HG02870 (cell line): ENCODE results near the gene ZNF678.
"Not testable (repeated sequence)": the region's sequence is repeated elsewhere in the genome, so short reads cannot be mapped to it uniquely, and the experiment has no call there.

Experiments used
- ATAC-seq: cut with Tn5 transposase; IDR thresholded peaks from one replicate; pipeline ENCODE4 v1.9.1; 2021; ENCODE audit warnings: mild to moderate bottlenecking, moderate library complexity; ENCODE audit not compliant: unreplicated experiment

The ZNF678 gene

DNA sequence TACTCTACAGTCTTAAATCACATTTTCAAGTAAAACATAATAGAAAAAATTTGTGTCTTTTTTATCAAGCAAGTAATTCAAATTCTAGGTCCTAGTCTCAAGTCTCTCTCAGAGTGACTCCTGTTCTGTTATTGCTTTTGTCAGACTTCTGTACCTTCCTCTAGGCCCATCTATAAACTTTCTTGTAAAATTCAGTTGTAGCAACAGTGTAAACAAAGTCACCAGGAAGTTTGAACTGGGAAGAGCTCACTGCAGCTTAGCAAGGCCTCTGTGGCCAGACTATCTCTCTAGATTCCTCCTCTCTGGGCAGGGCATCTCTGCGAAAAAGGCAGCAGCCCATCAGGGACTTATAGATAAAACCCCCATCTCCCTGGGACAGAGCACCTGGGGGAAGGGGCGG, 13.5 kb upstream of the ZNF678 start:
- no peak for ATAC-seq

GRCh38 chr1:227551881-227552280, 11.5 kb upstream of the ZNF678 start:
- ATAC-seq = not testable (repeated sequence)

- ATAC-seq = no peak
Observed at GRCh38 chr1:227556288-227556687, 7.1 kb upstream of the ZNF678 start.

DNA sequence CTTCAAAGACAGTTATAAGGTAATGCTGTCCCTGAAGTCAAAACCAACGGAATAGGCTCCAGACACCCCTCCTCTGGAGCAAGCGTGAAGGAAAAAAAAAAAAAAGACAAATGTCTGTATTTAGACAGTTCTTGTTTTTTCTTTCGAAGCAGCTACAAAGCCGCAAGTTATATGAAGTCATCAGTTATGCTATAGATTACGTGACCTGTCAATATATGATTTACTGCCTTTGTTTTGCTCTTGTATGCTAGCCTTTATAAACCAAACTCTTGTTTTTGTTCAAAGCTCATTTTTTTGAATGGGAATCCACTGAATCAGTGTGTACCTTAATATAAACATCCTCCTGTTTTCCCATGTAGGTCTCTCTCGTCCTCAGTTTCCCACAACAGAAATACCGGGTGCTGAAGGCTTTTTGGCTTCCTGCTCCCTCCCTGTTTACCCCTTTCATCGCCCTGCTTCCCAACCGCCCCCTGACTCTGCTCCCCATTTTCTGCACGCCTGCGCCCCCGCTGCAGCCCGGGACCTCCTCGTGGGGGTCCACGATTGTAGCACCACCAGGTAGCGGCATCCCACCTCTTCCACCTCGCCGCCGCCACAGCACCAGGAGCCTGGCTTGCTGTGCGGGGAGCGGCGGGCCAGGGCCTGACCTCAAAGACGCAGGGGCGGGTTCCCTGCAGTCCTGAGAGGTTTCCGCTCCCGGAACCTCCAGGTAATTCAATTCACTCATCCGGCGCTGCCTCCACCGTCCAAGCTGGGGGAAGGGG, 5.2 kb upstream of the ZNF678 start:
- no peak for ATAC-seq

GRCh38 chr1:227558732-227559262, 4.6 kb upstream of the ZNF678 start:
- ATAC-seq = no peak

GRCh38 chr1:227559499-227559898, 3.9 kb upstream of the ZNF678 start:
- ATAC-seq = no peak

- ATAC-seq = no peak
Observed at GRCh38 chr1:227559926-227560325, 3.4 kb upstream of the ZNF678 start.

- ATAC-seq = no peak
Observed at GRCh38 chr1:227560393-227561173, 2.8 kb upstream of the ZNF678 start.

GRCh38 chr1:227561241-227561907, 2.0 kb upstream of the ZNF678 start:
- ATAC-seq = no peak

GRCh38 chr1:227562037-227562436, 1.3 kb upstream of the ZNF678 start:
- no peak for ATAC-seq

DNA sequence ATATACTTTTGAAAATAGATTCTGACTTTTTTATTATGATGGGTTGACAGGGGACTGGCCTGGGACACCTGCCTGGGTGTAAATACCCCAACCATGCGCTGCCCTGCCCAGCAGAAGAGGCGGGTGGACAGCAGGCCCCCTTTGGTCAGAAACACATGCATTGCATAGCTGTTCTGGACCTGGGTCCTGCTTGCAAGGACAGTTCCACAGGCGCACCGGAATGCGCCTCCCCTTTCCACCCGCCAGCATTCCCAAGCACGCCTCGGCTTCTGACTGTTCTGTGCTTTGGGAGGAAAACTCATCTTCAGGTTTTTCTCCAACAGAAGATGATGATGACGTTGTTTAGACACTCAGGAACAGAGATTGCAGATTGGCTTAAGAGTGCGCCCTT, 428 bp upstream of the ZNF678 start:
- no peak for ATAC-seq

- no peak for ATAC-seq
Observed at GRCh38 chr1:227567256-227567655, 3.9 kb downstream of the ZNF678 start.

DNA sequence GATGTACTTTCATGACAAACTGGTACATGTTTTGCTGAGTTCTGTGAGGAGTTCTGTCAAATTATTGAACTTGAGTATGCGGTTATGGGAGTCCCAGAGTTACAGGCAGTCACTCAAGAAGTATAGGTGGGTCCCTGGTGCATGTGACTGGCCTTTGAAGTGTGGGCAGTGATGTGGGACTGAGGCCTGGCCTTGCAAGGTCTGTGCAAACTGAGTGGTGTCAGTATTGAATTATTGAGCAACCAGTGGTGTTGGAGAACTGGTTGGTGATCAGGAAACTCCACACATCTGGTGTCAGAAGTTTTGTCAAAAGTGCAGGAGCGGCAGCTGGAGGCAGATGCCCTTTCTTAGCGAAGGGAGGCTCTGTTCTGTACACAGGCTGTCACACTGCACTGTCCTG, 5.2 kb downstream of the ZNF678 start:
- no peak for ATAC-seq

- no peak for ATAC-seq
Observed at GRCh38 chr1:227572752-227573151, 9.4 kb downstream of the ZNF678 start.

DNA sequence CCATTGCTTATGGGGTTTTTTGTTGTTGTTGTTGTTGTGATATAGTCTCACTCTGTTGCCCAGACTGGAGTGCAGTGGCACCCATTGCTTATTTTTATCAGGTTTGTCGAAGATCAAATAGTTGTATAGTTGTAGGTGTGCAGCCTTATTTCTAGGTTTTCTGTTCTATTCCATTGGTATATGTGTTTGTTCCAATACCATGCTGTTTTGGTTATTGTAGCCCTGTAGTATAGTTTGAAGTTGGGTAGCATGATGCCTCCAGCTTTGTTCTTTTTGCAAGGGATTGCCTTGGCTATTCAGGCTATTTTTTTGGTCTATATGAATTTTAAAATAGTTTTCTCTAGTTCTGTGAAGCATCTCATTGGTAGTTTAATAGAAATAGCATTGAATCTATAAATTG, 11.6 kb downstream of the ZNF678 start:
- no peak for ATAC-seq

- ATAC-seq = no peak
Observed at GRCh38 chr1:227576189-227576588, 12.8 kb downstream of the ZNF678 start.

- ATAC-seq = no peak
Observed at GRCh38 chr1:227577500-227577899, 14.1 kb downstream of the ZNF678 start.

DNA sequence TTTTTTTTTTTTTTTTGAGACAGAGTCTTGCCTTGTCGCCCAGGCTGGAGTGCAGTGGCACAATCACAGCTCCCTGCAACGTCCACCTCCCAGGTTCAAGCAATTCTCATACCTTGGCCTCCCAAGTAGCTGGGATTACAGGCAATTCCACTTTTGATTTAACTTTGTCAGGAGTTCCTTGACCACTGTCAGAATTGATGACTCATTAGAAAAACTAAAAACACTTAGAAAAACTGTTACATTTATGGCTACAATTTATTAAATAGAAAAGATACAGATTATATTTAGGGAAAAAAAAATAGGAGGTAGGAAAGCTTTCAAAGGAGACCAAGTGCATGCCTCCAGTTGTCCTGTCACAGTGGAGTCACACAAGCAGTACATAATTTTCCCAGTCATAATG, 20.0 kb downstream of the ZNF678 start:
- ATAC-seq = no peak

GRCh38 chr1:227586733-227587132, 23.4 kb downstream of the ZNF678 start:
- no peak for ATAC-seq

GRCh38 chr1:227587968-227588367, 24.6 kb downstream of the ZNF678 start:
- ATAC-seq = no peak

GRCh38 chr1:227588769-227589168, 25.4 kb downstream of the ZNF678 start:
- ATAC-seq = not testable (repeated sequence)

DNA sequence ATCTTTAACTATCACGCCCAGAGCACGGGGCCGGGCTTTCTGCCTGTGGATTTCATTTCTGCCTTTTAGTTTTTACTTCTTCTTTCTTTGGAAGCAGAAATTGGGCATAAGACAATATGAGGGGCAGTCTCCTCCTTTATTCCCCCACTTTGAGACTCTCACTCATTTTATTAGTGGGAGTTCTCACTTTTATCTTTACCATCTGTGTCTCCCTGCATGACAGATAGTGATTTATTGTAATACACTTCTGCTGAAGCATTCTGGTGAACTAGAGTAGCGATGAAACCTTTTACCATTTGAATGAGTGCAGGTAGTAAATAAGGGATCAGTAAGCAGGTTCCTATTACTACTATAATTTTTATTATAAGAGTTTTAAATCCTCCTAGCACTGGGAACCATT, 26.4 kb downstream of the ZNF678 start:
- ATAC-seq = not testable (repeated sequence)
